Neutrophil (primary cell): Measurements from ENCODE around the gene CCDC102A.

ENCODE experiments used
- H3K27ac ChIP-seq: fragments of 200-600 bp; sonication (generic); 2 replicates; pipeline ENCODE4 v1.5.1; 2016; ENCODE audit warnings: mild to moderate bottlenecking, moderate library complexity
- H3K27me3 ChIP-seq: fragments of 200-600 bp; sonication (generic); 2 replicates; pipeline ENCODE4 v1.6.0; 2016; ENCODE audit warnings: mild to moderate bottlenecking
- H3K36me3 ChIP-seq: fragments of 200-600 bp; sonication (generic); 2 replicates; pipeline ENCODE4 v1.5.1; 2017
- H3K4me1 ChIP-seq, 2 experiments: fragments of 200-600 bp in 1 of 2; sonication (generic) in 1 of 2; 1 replicate in 1 of 2; 2 replicates in 1 of 2; pipeline versions ENCODE4 v1.5.1 to v1.6.1; 2013 to 2016; ENCODE audit warnings: low read depth in 1 of 2, low read length in 1 of 2, mild to moderate bottlenecking in 1 of 2, moderate library complexity in 1 of 2; ENCODE audit not compliant: control insufficient read depth in 1 of 2, insufficient read depth in 1 of 2
- H3K4me3 ChIP-seq, 2 experiments: fragments of 200-600 bp in 1 of 2; sonication (generic) in 1 of 2; 1 replicate in 1 of 2; 2 replicates in 1 of 2; pipeline ENCODE4 v1.5.1; 2013 to 2016; ENCODE audit warnings: low read depth in 1 of 2, low read length in 1 of 2, mild to moderate bottlenecking in 1 of 2, moderate library complexity in 1 of 2
- H3K9me3 ChIP-seq: fragments of 200-600 bp; sonication (generic); 2 replicates; pipeline ENCODE4 v1.5.1; 2016
- TF ChIP-seq, protein P1 (sequence below): fragments of 200-600 bp; sonication (generic); IDR thresholded peaks from 2 replicates; pipeline ENCODE4 v1.5.1; 2016; ENCODE audit warnings: antibody characterized with exemption

Gene CCDC102A

GRCh38 chr16:57471209-57471608 is 65.2 kb downstream of the CCDC102A start:
- Histone ChIP-seq H3K27me3 (no peaks in the 10 kb centered on the region), H3K27ac (peak overlapping the region; percentile 80), H3K4me1 (peaks cover 56 to 70% of the 10 kb centered on the region in 2 experiments), H3K9me3 (no peaks in the 10 kb centered on the region), H3K36me3 (peaks cover 57% of the 10 kb centered on the region), H3K4me3 (peak overlapping the region in 1 of 2 experiments; percentile 16)
- TF ChIP-seq, protein P1, sequence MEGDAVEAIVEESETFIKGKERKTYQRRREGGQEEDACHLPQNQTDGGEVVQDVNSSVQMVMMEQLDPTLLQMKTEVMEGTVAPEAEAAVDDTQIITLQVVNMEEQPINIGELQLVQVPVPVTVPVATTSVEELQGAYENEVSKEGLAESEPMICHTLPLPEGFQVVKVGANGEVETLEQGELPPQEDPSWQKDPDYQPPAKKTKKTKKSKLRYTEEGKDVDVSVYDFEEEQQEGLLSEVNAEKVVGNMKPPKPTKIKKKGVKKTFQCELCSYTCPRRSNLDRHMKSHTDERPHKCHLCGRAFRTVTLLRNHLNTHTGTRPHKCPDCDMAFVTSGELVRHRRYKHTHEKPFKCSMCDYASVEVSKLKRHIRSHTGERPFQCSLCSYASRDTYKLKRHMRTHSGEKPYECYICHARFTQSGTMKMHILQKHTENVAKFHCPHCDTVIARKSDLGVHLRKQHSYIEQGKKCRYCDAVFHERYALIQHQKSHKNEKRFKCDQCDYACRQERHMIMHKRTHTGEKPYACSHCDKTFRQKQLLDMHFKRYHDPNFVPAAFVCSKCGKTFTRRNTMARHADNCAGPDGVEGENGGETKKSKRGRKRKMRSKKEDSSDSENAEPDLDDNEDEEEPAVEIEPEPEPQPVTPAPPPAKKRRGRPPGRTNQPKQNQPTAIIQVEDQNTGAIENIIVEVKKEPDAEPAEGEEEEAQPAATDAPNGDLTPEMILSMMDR: no peak

DNA sequence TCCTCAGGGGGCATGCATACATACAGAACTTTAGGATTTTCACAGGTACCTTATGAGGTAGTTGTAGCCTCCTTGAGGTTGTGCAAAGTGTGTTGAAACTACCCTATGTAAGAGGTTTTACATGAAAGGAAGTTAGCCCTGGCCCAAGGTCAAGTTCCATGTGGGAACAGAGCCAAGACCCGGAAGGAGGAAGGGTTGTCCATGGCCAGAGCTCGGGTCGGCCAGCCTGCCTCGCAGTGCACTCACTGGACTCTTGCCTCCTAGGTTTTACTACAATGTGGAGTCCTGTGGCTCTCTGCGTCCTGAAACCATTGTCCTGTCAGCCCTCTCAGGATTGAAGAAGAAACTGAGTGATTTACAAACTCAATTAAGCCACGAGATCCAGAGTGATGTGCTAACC is 65.7 kb downstream of the CCDC102A start:
- TF ChIP-seq, protein P1: no peak
- Histone ChIP-seq H3K4me1 (peaks cover 51 to 65% of the 10 kb centered on the region in 2 experiments), H3K27ac (peak overlapping the region; percentile 80), H3K27me3 (no peaks in the 10 kb centered on the region), H3K4me3 (peak overlapping the region; percentile 5 to 16), H3K36me3 (peaks cover 60% of the 10 kb centered on the region), H3K9me3 (no peaks in the 10 kb centered on the region)

DNA sequence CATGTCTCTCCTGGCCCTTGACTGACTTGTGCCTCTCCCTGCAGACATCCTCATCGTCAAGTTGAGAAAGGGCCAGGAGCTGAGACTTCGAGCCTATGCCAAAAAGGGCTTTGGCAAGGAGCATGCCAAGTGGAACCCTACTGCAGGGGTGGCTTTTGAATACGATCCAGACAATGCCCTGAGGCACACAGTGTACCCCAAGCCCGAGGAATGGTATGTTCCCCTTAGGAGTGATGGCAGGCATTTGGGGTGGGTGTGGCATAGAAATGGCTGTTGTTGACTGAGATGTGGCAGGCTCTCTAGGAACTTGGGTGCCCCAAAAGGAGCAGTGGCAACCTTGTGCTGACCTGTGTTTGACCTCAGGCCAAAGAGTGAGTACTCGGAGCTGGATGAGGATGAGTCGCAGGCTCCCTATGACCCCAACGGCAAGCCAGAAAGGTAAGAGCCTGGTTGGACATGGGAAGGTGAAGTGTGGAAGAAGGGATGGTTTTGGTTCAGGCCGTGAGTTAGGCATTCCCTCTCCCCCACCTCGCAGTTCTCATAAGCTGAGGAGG is 66.4 kb downstream of the CCDC102A start:
- Histone ChIP-seq H3K27me3 (no peaks in the 10 kb centered on the region), H3K27ac (peak overlapping the region; percentile 80), H3K9me3 (no peaks in the 10 kb centered on the region), H3K4me1 (peaks cover 44 to 58% of the 10 kb centered on the region in 2 experiments), H3K36me3 (peaks cover 67% of the 10 kb centered on the region), H3K4me3 (peak overlapping the region; percentile 6 to 16)
- TF ChIP-seq, protein P1: no peak

DNA sequence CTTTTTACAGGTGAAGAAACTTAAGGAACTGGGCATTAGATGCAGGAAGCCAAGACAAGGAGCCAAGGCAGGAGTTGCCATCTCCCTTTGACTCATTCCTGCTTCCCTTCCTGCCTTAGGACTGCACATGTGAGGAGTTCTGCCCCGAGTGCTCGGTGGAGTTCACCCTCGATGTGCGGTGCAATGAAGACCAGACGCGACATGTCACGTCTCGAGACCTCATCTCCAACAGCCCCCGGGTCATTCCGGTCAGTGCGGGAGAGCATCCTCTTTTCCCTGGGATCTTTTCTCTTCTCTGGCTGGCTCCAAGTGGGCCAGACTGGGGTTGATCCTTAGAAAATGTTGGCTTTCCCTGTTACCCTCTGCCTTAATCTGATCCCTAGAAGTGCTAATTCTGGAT is 67.3 kb downstream of the CCDC102A start:
- Histone ChIP-seq H3K27me3 (no peaks in the 10 kb centered on the region), H3K36me3 (peaks cover 76% of the 10 kb centered on the region), H3K4me3 (no peak overlapping the region), H3K4me1 (peaks cover 41 to 51% of the 10 kb centered on the region in 2 experiments), H3K9me3 (no peaks in the 10 kb centered on the region), H3K27ac (peak overlapping the region; percentile 80)
- TF ChIP-seq, protein P1: no peak

- TF ChIP-seq, protein P1: no peak
- peaks cover 79% of the 10 kb centered on the region for H3K36me3 ChIP-seq
Observed at GRCh38 chr16:57468346-57468745, 68.0 kb downstream of the CCDC102A start.

More at GRCh38 chr16:57468346-57468745, 68.0 kb downstream of the CCDC102A start:
- Histone ChIP-seq H3K4me3 (no peak overlapping the region), H3K27ac (no peak overlapping the region), H3K9me3 (no peaks in the 10 kb centered on the region), H3K27me3 (no peaks in the 10 kb centered on the region), H3K4me1 (peaks cover 48 to 51% of the 10 kb centered on the region in 2 experiments)
